Colonic mucosa (tissue), 4 donors: Measurements from ENCODE around the gene ARHGAP8. TPM values are rescaled to one million over a fixed set of nuclear protein-coding genes. Genes with fewer than 3 reads are reported as not detected.

Experiments used
- DNase-seq: peaks from one replicate; pipeline ENCODE4 v3.0.0-alpha.2; 2020
- H3K27ac ChIP-seq: fragments of 200-600 bp; one replicate; pipeline ENCODE4 v1.8.0; 2021
- H3K27me3 ChIP-seq: fragments of 200-600 bp; one replicate; pipeline ENCODE4 v1.8.0; 2021
- H3K36me3 ChIP-seq: fragments of 200-600 bp; one replicate; pipeline ENCODE4 v1.8.0; 2021
- H3K4me1 ChIP-seq: fragments of 200-600 bp; one replicate; pipeline ENCODE4 v1.8.0; 2021; ENCODE audit warnings: mild to moderate bottlenecking
- H3K4me3 ChIP-seq: fragments of 200-600 bp; one replicate; pipeline ENCODE4 v1.8.0; 2021
- H3K9ac ChIP-seq, 2 donors: one replicate each; pipeline ENCODE4 v1.7.0; 2013; ENCODE audit warnings: control low read depth in 2 of 2, low read depth in 2 of 2, low read length in 2 of 2
- H3K9me3 ChIP-seq: fragments of 200-600 bp; one replicate; pipeline ENCODE4 v1.8.0; 2021
- CTCF ChIP-seq: fragments of 200-600 bp; IDR thresholded peaks from one replicate; pipeline ENCODE4 v1.8.0; 2022; ENCODE audit warnings: antibody characterized with exemption, mild to moderate bottlenecking
- intact Hi-C: fragments of 100-400 bp; cut with DNase I; formaldehyde crosslinking; loops from one replicate; pipeline ENCODE4 v1.14.1; 2022
- total RNA-seq, 2 donors: library from RNA; stranded (reverse); fragmentation: NEBNext Ultra II Directional in 1 of 2; extraction: Animal tissue kit (Norgen Biotek cat#: 25700) in 1 of 2; gene quantifications; one replicate each; pipeline ENCODE4 v1.2.1, GENCODE V29; 2021
- donor health status: healthy.
- donor health status: DM: no; HTN: no; CAD: no.
- donor health status: DM: no; HTN: no; CAD: no.

ARHGAP8 gene
- total RNA-seq, 2 donors from 2014 or later: 38.4 to 69.9 TPM

- Histone ChIP-seq H3K9ac (peak overlapping the region; percentile 58 to 89), H3K9me3 (no peaks in the 10 kb centered on the region), H3K27me3 (no peaks in the 10 kb centered on the region), H3K4me1 (peaks cover 8% of the 10 kb centered on the region), H3K4me3 (peak overlapping the region; percentile 46), H3K27ac (peak overlapping the region; percentile 36), H3K36me3 (no peaks in the 10 kb centered on the region)
- intact Hi-C loops: no loop called here
- peak; percentile 51 for DNase-seq
- TF ChIP-seq CTCF: no peak
Measured at GRCh38 chr22:44753189-44754042, 1.0 kb downstream of the ARHGAP8 start.

GRCh38 chr22:44754998-44755397 lies 2.6 kb downstream of the ARHGAP8 start:
- peak; percentile 51 for DNase-seq
- Histone ChIP-seq H3K4me3 (no peak overlapping the region), H3K36me3 (no peaks in the 10 kb centered on the region), H3K27ac (peak overlapping the region; percentile 56), H3K9me3 (no peaks in the 10 kb centered on the region), H3K27me3 (no peaks in the 10 kb centered on the region), H3K4me1 (peaks cover 8% of the 10 kb centered on the region), H3K9ac (peak overlapping the region in 1 of 2 donors; percentile 58)
- intact Hi-C loops: no loop called here
- TF ChIP-seq CTCF: no peak

- Histone ChIP-seq H3K27me3 (no peaks in the 10 kb centered on the region), H3K36me3 (no peaks in the 10 kb centered on the region), H3K9ac (peak overlapping the region in 1 of 2 donors; percentile 58), H3K4me1 (peaks cover 8% of the 10 kb centered on the region), H3K9me3 (no peaks in the 10 kb centered on the region), H3K27ac (peak overlapping the region; percentile 56), H3K4me3 (no peak overlapping the region)
- DNase-seq: peak; percentile 63
- intact Hi-C loops: no loop called here
- TF ChIP-seq CTCF: no peak
Measured at GRCh38 chr22:44755417-44755816, 3.0 kb downstream of the ARHGAP8 start.

GRCh38 chr22:44755956-44756361 lies 3.6 kb downstream of the ARHGAP8 start:
- H3K9me3 ChIP-seq: no peaks in the 10 kb centered on the region
- DNase-seq: peak; percentile 77
- no peaks in the 10 kb centered on the region for H3K36me3 ChIP-seq
- H3K4me3 ChIP-seq: no peak overlapping the region
- peak overlapping the region; percentile 56 for H3K27ac ChIP-seq
- intact Hi-C loops: no loop called here
- no peaks in the 10 kb centered on the region for H3K27me3 ChIP-seq
- H3K9ac ChIP-seq: peak overlapping the region in 1 of 2 donors; percentile 58
- no peak for TF ChIP-seq CTCF
- peaks cover 8% of the 10 kb centered on the region for H3K4me1 ChIP-seq

GRCh38 chr22:44758344-44758973 lies 6.1 kb downstream of the ARHGAP8 start:
- peaks cover 6% of the 10 kb centered on the region for H3K4me1 ChIP-seq
- H3K4me3 ChIP-seq: no peak overlapping the region
- no peaks in the 10 kb centered on the region for H3K9me3 ChIP-seq
- no peak for TF ChIP-seq CTCF
- H3K27ac ChIP-seq: no peak overlapping the region
- no peak overlapping the region for H3K9ac ChIP-seq
- H3K27me3 ChIP-seq: no peaks in the 10 kb centered on the region
- peak; percentile 30 for DNase-seq
- intact Hi-C loops: no loop called here
- H3K36me3 ChIP-seq: no peaks in the 10 kb centered on the region
